HG03175 (cell line): ENCODE data around the gene MRE11.
"Not testable (repeated sequence)": the region's sequence is repeated elsewhere in the genome, so short reads cannot be mapped to it uniquely, and the experiment has no call there.

Source experiments
- ATAC-seq: cut with Tn5 transposase; IDR thresholded peaks from one replicate; pipeline ENCODE4 v1.9.1; 2021; ENCODE audit warnings: mild to moderate bottlenecking, moderate library complexity; ENCODE audit not compliant: unreplicated experiment

MRE11 gene

GRCh38 chr11:94433049-94433448 lies 60.6 kb downstream of the MRE11 start:
- ATAC-seq, result no peak

- ATAC-seq, result no peak
Measured at GRCh38 chr11:94424662-94425061, 69.0 kb downstream of the MRE11 start.

- no peak for ATAC-seq
Measured at GRCh38 chr11:94424011-94424410, 69.6 kb downstream of the MRE11 start.

GRCh38 chr11:94423507-94423906 lies 70.1 kb downstream of the MRE11 start:
- ATAC-seq, result no peak

GRCh38 chr11:94418123-94418765 lies 75.4 kb downstream of the MRE11 start:
- ATAC-seq, result no peak

GRCh38 chr11:94417386-94417987 lies 76.2 kb downstream of the MRE11 start:
- no peak for ATAC-seq

- ATAC-seq, result no peak
Measured at GRCh38 chr11:94405062-94405833, 88.4 kb downstream of the MRE11 start.

- ATAC-seq, result no peak
Measured at GRCh38 chr11:94402355-94402754, 91.3 kb downstream of the MRE11 start.

- ATAC-seq, result no peak
Measured at GRCh38 chr11:94401773-94402265, 91.8 kb downstream of the MRE11 start.

GRCh38 chr11:94400839-94401772 lies 92.5 kb downstream of the MRE11 start, which contains the start of gene GPR83:
GPR83 (minus strand) TSS chr11:94401419; CDS start chr11:94401247, 172 bp downstream.
- no peak for ATAC-seq

- ATAC-seq, result no peak
Measured at GRCh38 chr11:94400457-94400838, 93.2 kb downstream of the MRE11 start.

- ATAC-seq, result no peak
Measured at GRCh38 chr11:94400050-94400449, 93.6 kb downstream of the MRE11 start.

GRCh38 chr11:94398101-94398500 lies 95.5 kb downstream of the MRE11 start:
- no peak for ATAC-seq

GRCh38 chr11:94396282-94396681 lies 97.4 kb downstream of the MRE11 start:
- ATAC-seq, result no peak

GRCh38 chr11:94391937-94392336 lies 101.7 kb downstream of the MRE11 start:
- not testable (repeated sequence) for ATAC-seq

- no peak for ATAC-seq
Measured at GRCh38 chr11:94379613-94380012, 114.0 kb downstream of the MRE11 start.

GRCh38 chr11:94376841-94377240 lies 116.8 kb downstream of the MRE11 start:
- no peak for ATAC-seq

- ATAC-seq, result not testable (repeated sequence)
Measured at GRCh38 chr11:94370576-94370975, 123.1 kb downstream of the MRE11 start.
